Naive thymus-derived CD4-positive, alpha-beta T cell (primary cell): Measurements from ENCODE around the gene CCNA1. TPM values are rescaled to one million over a fixed set of nuclear protein-coding genes. Genes with fewer than 3 reads are reported as not detected.

Source experiments
- ATAC-seq: fragments of 150-1000 bp; cut with Tn5 transposase; 2 replicates; pipeline ENCODE4 v1.10.0; 2021; ENCODE audit warnings: mild to moderate bottlenecking, moderate library complexity
- CTCF ChIA-PET: fragments of 350-600 bp; sonication (Branson Sonifier 250); formaldehyde crosslinking; loops from one replicate; lab custom pipeline; 2021; ENCODE audit warnings: antibody characterized with exemption; lab: Charles Lee
- POLR2A ChIA-PET: fragments of 350-600 bp; sonication (Branson Sonifier 250); formaldehyde crosslinking; loops from one replicate; lab custom pipeline; 2021; ENCODE audit warnings: antibody characterized with exemption, inconsistent platforms; lab: Charles Lee
- DNase-seq, 9 donors: peaks; one replicate each; pipeline versions ENCODE4 v3.0.0 to v3.0.0-alpha.2; 2020 to 2022; ENCODE audit warnings: mixed read lengths in 1 of 9
- H3K27ac ChIP-seq: one replicate; pipeline ENCODE4 v1.7.0; 2013; ENCODE audit warnings: mild to moderate bottlenecking, low read depth, low read length, moderate library complexity
- H3K27me3 ChIP-seq, 2 donors: one replicate each; pipeline ENCODE4 v1.7.0; 2013; ENCODE audit warnings: low read length in 2 of 2, mild to moderate bottlenecking in 2 of 2, moderate library complexity in 2 of 2; ENCODE audit not compliant: control insufficient read depth in 2 of 2, insufficient read depth in 2 of 2
- H3K36me3 ChIP-seq, 3 experiments: 1 replicate in 2 of 3; 2 replicates in 1 of 3; pipeline ENCODE4 v1.7.0; 2013; ENCODE audit warnings: low read length in 3 of 3, mild to moderate bottlenecking in 3 of 3, moderate library complexity in 1 of 3; ENCODE audit not compliant: insufficient read depth in 3 of 3, control insufficient read depth in 2 of 3
- H3K4me1 ChIP-seq, 2 donors: one replicate each; pipeline ENCODE4 v1.7.0; 2013; ENCODE audit warnings: low read length in 2 of 2, mild to moderate bottlenecking in 2 of 2, moderate library complexity in 1 of 2; ENCODE audit not compliant: control insufficient read depth in 2 of 2, insufficient read depth in 2 of 2
- H3K4me3 ChIP-seq: 2 replicates; pipeline ENCODE4 v1.7.0; 2013; ENCODE audit warnings: mild to moderate bottlenecking, low read length
- H3K9me3 ChIP-seq, 3 experiments: 1 replicate in 2 of 3; 2 replicates in 1 of 3; pipeline ENCODE4 v1.7.0; 2013; ENCODE audit warnings: low read length in 3 of 3; ENCODE audit not compliant: control insufficient read depth in 2 of 3
- H3K27ac Mint-ChIP-seq, 9 donors: one replicate each; pipeline ENCODE4 v1.8.0; 2020 to 2022; ENCODE audit warnings: mixed read lengths in 9 of 9, mild to moderate bottlenecking in 8 of 9, moderate library complexity in 5 of 9, inconsistent platforms in 2 of 9
- H3K27me3 Mint-ChIP-seq, 5 donors: one replicate each; pipeline ENCODE4 v1.8.0; 2021 to 2022; ENCODE audit warnings: mixed read lengths in 5 of 5, mild to moderate bottlenecking in 1 of 5
- H3K36me3 Mint-ChIP-seq, 5 donors: one replicate each; pipeline ENCODE4 v1.8.0; 2020 to 2022; ENCODE audit warnings: mixed read lengths in 5 of 5, mild to moderate bottlenecking in 3 of 5, inconsistent platforms in 1 of 5
- H3K4me1 Mint-ChIP-seq, 7 donors: one replicate each; pipeline ENCODE4 v1.8.0; 2020 to 2022; ENCODE audit warnings: mixed read lengths in 7 of 7, mild to moderate bottlenecking in 3 of 7, inconsistent platforms in 1 of 7
- H3K4me3 Mint-ChIP-seq, 10 donors: one replicate each; pipeline ENCODE4 v1.8.0; 2020 to 2022; ENCODE audit warnings: mild to moderate bottlenecking in 10 of 10, mixed read lengths in 10 of 10, moderate library complexity in 6 of 10, inconsistent platforms in 2 of 10
- H3K9me3 Mint-ChIP-seq, 11 donors: one replicate each; pipeline ENCODE4 v1.8.0; 2020 to 2022; ENCODE audit warnings: mixed read lengths in 11 of 11, mild to moderate bottlenecking in 4 of 11, inconsistent platforms in 1 of 11, moderate library complexity in 1 of 11
- intact Hi-C, 2 donors: fragments of 100-400 bp; cut with micrococcal nuclease; formaldehyde crosslinking; loops; one replicate each; pipeline ENCODE4 v1.15.1; 2023
- polyA plus RNA-seq, 2 donors: library from polyadenylated mRNA; unstranded; fragments of 300-500 nt; fragmentation: Illumina TruSeq; gene quantifications; one replicate each; pipeline ENCODE4 v1.2.3, GENCODE V29; 2021
- total RNA-seq, 6 experiments: library from RNA in 5 of 6; stranded (reverse) in 5 of 6; gene quantifications; 1 replicate in 5 of 6; 2 replicates in 1 of 6; pipeline ENCODE4 v1.2.3 and lab custom pipeline; 2021 to 2026

CCNA1 gene
- total and polyA plus RNA-seq, 7 experiments from 2014 or later, result 0.22 to 5.0 (median 0.69) TPM; not detected in 4

DNA sequence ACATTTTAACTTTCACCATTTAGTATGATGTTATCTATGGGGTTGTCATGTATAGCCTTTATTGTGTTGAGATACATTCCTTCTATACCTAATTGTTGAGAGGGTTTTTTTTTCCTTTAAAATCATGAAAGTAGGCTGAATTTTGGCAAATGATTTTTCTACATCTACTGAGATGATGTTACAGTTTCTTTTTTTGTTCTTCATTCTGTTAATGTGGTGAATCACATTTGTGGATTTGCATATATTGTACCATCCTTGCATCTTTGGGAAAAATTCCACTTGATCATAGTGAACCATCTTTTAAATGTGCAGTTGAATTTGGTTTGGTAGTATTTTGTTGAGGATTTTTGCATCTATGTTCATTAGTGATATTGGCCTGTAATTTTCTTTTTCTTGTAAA lies 29.2 kb downstream of the CCNA1 start:
- Histone ChIP-seq H3K4me1 (no peaks in the 10 kb centered on the region), H3K4me3 (no peak overlapping the region), H3K27me3 (no peaks in the 10 kb centered on the region), H3K9me3 (no peaks in the 10 kb centered on the region), H3K36me3 (no peaks in the 10 kb centered on the region), H3K27ac (no peak overlapping the region)
- no peak overlapping the region for H3K4me3 Mint-ChIP-seq
- H3K27ac Mint-ChIP-seq, result no peak overlapping the region
- DNase-seq, result no peak
- no peaks in the 10 kb centered on the region for H3K36me3 Mint-ChIP-seq
- H3K9me3 Mint-ChIP-seq, result peaks cover 0 to 7% (median 0%) of the 10 kb centered on the region in 11 donors
- H3K4me1 Mint-ChIP-seq, result no peaks in the 10 kb centered on the region
- intact Hi-C loops, result no loop called here
- H3K27me3 Mint-ChIP-seq, result peaks cover 0 to 16% (median 2%) of the 10 kb centered on the region in 5 donors
- no peak for ATAC-seq
- ChIA-PET CTCF (no interaction called here), POLR2A (no interaction called here)

- ChIA-PET CTCF (no interaction called here), POLR2A (no interaction called here)
- H3K36me3 Mint-ChIP-seq, result peaks cover 0 to 4% (median 0%) of the 10 kb centered on the region in 5 donors
- H3K4me3 ChIP-seq, result no peak overlapping the region
- no peaks in the 10 kb centered on the region for H3K4me1 ChIP-seq
- H3K27me3 ChIP-seq, result no peaks in the 10 kb centered on the region
- intact Hi-C loops, result loop anchor here in 1 of 2 donors (2.0 kb wide), 1 partner anchor 55 kb away; no protein-coding TSS in a partner anchor
- no peak overlapping the region for H3K27ac Mint-ChIP-seq
- no peaks in the 10 kb centered on the region for H3K9me3 ChIP-seq
- H3K27me3 Mint-ChIP-seq, result peaks cover 2 to 44% (median 26%) of the 10 kb centered on the region in 5 donors
- H3K4me1 Mint-ChIP-seq, result no peaks in the 10 kb centered on the region
- no peaks in the 10 kb centered on the region for H3K36me3 ChIP-seq
- H3K27ac ChIP-seq, result no peak overlapping the region
- ATAC-seq (no peak), DNase-seq (no peak)
- H3K4me3 Mint-ChIP-seq, result no peak overlapping the region
- H3K9me3 Mint-ChIP-seq, result peaks cover 4 to 56% (median 12%) of the 10 kb centered on the region in 11 donors
Observed at GRCh38 chr13:36475468-36475867, 43.2 kb downstream of the CCNA1 start.

DNA sequence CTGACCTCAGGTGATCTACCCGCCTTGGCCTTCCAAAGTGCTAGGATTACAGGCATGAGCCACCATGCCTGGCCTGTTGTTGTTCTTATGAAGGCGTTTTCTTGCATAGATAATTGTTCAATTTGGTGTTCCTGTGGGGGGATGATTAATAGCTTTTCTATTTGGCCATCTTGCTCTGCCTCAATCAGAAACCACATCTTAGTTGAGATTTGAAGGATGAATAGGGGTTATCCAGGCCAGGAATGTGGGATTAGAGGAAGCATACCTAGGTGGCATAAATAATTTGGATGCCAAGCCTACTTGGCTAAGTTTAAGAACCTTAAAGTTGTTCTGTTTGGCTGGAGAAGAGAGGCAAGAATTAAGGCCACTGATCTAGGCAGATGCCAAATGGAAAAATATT lies 44.4 kb downstream of the CCNA1 start:
- CTCF ChIA-PET, result no interaction called here
- Histone ChIP-seq H3K27me3 (no peaks in the 10 kb centered on the region), H3K4me3 (no peak overlapping the region), H3K4me1 (no peaks in the 10 kb centered on the region), H3K27ac (no peak overlapping the region), H3K9me3 (no peaks in the 10 kb centered on the region), H3K36me3 (no peaks in the 10 kb centered on the region)
- Mint-ChIP-seq H3K27ac (no peak overlapping the region), H3K36me3 (no peaks in the 10 kb centered on the region), H3K4me3 (no peak overlapping the region), H3K4me1 (no peaks in the 10 kb centered on the region), H3K9me3 (peaks cover 1 to 52% (median 14%) of the 10 kb centered on the region in 11 donors), H3K27me3 (peaks cover 2 to 38% (median 21%) of the 10 kb centered on the region in 5 donors)
- no peak for DNase-seq
- intact Hi-C loops, result no loop called here
- POLR2A ChIA-PET, result no interaction called here
- ATAC-seq, result no peak

DNA sequence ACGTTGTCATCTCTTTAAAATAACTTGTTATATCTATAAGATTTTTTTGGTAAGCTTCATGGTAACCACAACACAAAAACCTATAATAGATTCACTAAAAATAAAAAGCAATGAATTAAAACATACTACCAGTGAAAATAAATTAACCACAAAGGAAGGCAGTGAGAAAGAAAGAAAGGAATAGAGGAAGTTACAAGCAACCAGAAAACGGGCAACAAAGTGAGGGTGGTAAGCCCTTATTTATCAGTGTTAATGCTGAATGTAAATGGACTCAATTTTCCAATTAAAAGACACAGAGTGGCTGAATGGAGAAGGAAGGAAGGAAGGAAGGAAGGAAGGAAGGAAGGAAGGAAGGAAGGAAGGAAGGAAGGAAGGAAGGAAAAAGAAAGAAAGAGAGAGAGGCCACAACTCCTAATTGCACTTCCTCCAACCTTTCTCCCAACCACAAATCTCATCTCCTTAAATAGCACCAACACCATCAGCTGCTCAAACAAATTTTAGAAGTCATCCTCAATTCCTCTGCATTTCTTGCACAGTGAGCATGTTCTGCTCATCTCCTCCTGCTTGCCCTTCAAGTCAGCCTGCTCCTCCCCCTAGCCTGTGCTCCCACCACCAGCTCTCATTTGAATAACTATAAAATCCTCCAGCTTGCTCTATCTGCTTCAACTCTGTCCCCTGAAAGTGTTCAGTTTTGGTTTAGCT lies 48.6 kb downstream of the CCNA1 start:
- ChIA-PET POLR2A (no interaction called here), CTCF (no interaction called here)
- Histone ChIP-seq H3K4me1 (no peaks in the 10 kb centered on the region), H3K4me3 (no peak overlapping the region), H3K27me3 (no peaks in the 10 kb centered on the region), H3K36me3 (no peaks in the 10 kb centered on the region), H3K9me3 (no peaks in the 10 kb centered on the region), H3K27ac (no peak overlapping the region)
- no peak for ATAC-seq
- peaks cover 2 to 13% (median 4%) of the 10 kb centered on the region in 5 donors for H3K27me3 Mint-ChIP-seq
- H3K9me3 Mint-ChIP-seq, result peaks cover 0 to 27% (median 10%) of the 10 kb centered on the region in 11 donors
- H3K27ac Mint-ChIP-seq, result no peak overlapping the region
- DNase-seq, result no peak
- intact Hi-C loops, result no loop called here
- no peak overlapping the region for H3K4me3 Mint-ChIP-seq
- no peaks in the 10 kb centered on the region for H3K36me3 Mint-ChIP-seq
- H3K4me1 Mint-ChIP-seq, result no peaks in the 10 kb centered on the region

DNA sequence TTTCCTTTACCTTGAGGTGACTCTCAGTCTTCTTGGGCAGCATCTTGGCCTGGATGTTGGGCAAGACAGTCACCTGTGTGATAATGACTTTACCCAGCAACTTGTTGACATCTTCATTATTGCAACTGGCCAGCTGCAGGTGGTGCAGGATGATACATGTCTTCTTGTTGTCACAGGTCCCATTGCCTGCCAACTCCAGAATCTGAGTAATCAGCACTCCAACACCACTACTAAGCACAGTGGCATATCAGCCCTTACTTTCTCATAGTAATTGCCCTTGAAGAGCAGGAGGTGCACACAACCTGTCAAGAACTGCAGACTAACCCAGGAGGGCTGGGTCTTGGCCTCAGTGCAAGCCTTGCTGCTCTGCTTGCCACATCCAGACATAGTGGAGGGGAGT lies 57.8 kb downstream of the CCNA1 start:
- Mint-ChIP-seq H3K4me1 (no peaks in the 10 kb centered on the region), H3K27ac (no peak overlapping the region), H3K27me3 (peaks cover 0 to 17% (median 15%) of the 10 kb centered on the region in 5 donors), H3K9me3 (peaks cover 0 to 11% (median 0%) of the 10 kb centered on the region in 11 donors), H3K36me3 (no peaks in the 10 kb centered on the region), H3K4me3 (no peak overlapping the region)
- no peaks in the 10 kb centered on the region for H3K4me1 ChIP-seq
- no peak for ATAC-seq
- intact Hi-C loops, result loop anchor here in 1 of 2 donors (5.0 kb wide), 1 partner anchor 52 kb away; no protein-coding TSS in a partner anchor
- DNase-seq, result no peak
- H3K9me3 ChIP-seq, result no peaks in the 10 kb centered on the region
- ChIA-PET POLR2A (no interaction called here), CTCF (no interaction called here)
- H3K36me3 ChIP-seq, result no peaks in the 10 kb centered on the region
- no peak overlapping the region for H3K4me3 ChIP-seq
- no peak overlapping the region for H3K27ac ChIP-seq
- no peaks in the 10 kb centered on the region for H3K27me3 ChIP-seq

Other genes with a start within 250 kb of the CCNA1 start
- not detected for gene SOHLH2, start 217.9 kb upstream of the CCNA1 start, total RNA-seq
- gene SOHLH2, start 217.9 kb upstream of the CCNA1 start, polyA plus RNA-seq, result not detected
- under 1 TPM in 2 of 5 experiments, not detected in 3; 0.41 to 0.42 TPM for gene CCDC169, start 134.7 kb upstream of the CCNA1 start, total RNA-seq
- not detected for gene CCDC169, start 134.7 kb upstream of the CCNA1 start, polyA plus RNA-seq
- gene SPART, start 86.1 kb upstream of the CCNA1 start, total RNA-seq, result 10 to 100 TPM; 24.8 to 67.5 (median 26.9) TPM
- gene SPART, start 86.1 kb upstream of the CCNA1 start, polyA plus RNA-seq, result 10 to 100 TPM; 39.6 to 59.1 TPM
- not detected for gene SERTM1, start 241.5 kb downstream of the CCNA1 start, total RNA-seq
- gene SERTM1, start 241.5 kb downstream of the CCNA1 start, polyA plus RNA-seq, result not detected